GM21576 (cell line): ENCODE results near the gene PTPRM.

Source experiments
- ATAC-seq: cut with Tn5 transposase; IDR thresholded peaks from one replicate; pipeline ENCODE4 v1.9.1; 2021; ENCODE audit warnings: mild to moderate bottlenecking, moderate library complexity; ENCODE audit not compliant: unreplicated experiment

Gene PTPRM

DNA sequence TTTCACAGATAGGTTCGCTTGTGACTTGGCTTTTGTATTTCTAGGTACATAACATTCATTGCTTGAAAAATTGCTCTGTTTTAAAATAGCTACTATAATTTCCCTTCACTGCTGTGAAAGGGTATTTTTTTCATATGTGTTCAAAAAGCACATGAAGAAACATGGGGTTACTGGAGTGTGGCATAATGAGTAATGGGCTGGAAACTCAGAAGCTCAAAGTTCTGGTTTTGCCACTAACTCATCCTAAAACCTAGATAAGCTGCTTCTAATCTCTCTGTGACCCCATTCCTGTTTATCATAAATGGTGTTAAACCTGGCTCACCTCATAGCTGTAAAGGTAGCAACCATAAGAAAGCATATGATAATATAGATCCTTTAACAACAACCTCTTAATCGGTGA is 319.3 kb downstream of the PTPRM start:
- no peak for ATAC-seq

DNA sequence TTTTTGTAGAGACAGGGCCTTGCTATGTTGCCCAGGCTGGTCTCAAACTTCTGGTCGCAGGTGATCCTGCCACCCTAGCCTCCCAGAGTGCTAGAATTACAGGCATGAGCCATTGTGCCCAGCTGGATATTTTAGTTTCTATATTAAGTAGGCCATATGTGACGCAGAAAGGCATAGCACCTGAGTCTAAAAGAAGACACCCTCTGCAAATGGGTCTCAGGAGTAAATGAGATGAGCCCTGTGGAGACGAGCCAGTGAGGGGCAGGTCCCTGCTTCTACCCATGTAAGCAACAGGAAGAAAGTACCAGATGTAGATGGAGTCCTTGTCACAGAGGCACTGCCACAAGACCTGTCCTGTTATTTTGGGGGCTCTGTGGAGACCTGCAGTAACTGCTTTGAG is 322.4 kb downstream of the PTPRM start:
- no peak for ATAC-seq

DNA sequence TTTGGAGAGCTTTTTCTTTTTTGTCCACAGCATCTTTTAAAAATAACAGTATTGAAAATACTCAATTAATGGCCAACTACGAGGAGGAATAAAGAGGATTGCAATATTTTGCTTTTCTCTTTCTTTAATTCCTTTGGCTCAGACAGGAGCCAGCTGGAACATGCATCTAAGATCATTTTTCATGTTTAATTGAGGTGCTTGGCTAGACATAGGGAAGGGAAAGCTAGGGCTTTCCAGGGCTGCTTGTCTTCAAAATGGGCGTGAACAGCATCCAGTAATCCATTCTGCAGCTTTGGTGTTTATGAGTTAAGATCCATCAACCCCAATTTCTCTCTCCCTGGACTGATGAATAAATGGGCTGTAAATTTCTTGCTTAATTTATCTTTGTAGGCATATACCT is 323.0 kb downstream of the PTPRM start:
- ATAC-seq, result no peak

DNA sequence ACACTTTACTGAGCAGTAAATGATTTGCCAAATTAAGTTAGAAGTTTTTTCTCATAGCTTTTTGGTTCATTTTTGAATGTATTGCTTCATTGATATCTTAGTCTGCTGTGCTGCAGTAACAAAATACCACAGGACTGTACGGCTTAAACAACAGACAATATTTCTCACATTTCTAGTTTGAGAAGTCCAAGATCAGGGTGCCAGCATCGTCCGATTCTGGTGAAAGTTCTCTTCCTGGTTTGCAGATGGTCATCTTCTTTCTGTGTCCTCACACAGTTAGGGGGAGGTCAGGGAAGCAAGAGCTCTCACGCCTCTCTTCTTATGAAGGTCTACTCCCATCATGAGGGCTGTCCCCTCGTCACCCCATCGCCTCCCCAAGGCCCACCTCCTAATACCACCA is 325.4 kb downstream of the PTPRM start:
- no peak for ATAC-seq

DNA sequence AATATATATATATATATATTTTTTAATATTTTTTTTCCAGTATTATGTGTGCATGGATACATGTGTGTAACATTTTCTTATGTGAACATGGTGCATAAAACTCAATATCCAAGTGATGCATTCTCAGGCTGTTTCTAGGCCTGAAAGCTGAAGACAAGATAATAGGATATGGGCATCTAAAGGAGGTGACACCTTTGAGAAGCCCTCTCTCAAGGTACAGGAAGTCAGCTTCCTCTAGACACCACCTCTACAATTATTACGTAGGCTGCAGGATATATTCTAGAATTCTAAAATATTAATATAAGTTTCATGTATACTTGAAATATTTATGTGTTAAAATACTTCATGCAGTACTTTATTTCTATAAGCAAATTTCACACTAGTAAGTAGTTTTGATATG is 327.5 kb downstream of the PTPRM start:
- ATAC-seq, result no peak

DNA sequence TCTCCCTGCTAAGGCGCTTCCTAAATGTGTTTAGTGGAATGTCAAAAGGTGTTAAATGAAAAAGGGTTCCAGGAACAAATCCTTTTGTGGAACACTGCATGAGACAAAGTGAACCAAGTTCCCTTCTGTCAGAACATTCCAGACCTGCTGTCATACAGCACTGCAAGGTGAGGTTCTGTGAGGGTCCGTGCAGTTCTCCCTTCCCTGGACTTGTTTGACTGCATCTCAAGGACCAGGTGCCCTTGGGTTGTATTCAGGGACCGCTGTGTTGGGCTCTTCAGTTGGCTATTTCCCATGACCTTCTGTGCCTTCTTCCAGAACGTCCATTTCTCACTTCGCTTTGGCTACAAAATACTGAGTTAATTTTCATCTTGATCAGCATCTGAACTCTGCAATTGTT is 328.2 kb downstream of the PTPRM start:
- no peak for ATAC-seq

DNA sequence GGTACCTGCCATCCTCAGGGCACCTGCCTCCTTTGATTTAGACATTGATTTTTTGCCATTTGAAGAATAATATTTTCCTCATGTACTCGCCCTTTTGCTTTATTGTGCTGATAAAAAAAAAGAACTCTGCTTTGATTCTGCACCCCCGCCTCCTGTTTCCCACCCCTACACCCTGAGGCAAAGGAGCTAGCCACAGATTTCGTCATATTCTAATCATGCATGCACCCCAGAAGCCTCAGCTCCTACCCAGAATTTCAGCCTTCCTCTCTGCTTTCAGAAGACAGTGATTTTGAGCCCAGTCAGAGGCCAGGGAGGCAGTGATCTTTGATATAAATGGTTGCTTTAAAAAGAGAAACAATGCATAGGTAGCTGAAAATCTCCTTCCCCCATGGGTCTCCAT is 329.0 kb downstream of the PTPRM start:
- no peak for ATAC-seq

DNA sequence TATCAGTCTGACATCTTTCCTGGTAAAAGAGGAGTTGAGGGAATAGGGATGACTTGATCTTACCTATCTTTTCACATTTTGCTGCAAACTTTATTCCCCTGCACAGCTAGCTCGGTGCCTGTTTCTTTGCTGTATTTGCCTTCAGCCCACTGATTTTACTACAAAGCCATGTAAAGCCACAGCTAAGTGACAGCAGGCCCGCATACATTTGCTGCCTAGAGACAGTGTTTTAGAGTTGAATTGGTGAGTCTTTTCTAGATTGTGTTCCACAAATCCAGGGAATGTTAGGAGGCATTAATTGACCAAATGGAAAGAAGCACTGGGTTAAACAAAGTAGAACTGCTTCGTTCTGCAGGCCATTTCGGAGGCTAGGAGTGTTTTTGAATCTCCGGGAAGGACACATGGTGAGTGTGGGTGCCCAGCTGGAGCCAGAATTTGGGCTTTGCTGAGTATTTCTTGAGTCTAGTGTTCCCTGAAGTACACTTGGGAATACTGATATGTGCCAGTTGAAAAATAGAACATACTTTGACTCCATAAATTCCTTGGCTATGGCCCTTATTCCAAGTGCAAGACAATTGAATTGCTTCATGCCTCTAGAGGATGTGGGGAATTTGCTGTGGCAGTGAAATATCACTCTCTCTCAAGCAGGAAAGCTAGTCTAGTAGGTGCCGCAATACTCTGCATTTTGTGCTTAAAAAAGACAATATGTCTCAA is 329.8 kb downstream of the PTPRM start:
- no peak for ATAC-seq

DNA sequence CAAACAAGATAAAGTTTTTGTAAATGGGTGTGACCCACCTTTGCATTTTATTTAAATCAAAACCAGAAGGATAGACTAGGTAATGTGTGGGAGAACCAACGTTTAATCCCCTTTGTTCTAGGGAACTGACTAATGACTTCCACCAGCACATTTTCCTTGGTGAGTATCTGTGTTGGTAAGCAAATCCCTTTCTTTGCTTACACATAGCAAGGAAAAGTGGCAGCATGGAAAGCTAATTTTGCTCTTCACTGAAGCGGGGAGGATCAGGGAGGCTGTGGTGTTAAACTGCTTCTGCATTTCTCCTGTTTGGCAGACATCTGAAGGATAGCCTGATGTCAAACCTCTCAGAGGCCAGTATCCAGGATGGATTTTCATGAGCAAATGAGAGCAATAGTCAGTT is 331.1 kb downstream of the PTPRM start:
- ATAC-seq, result no peak

DNA sequence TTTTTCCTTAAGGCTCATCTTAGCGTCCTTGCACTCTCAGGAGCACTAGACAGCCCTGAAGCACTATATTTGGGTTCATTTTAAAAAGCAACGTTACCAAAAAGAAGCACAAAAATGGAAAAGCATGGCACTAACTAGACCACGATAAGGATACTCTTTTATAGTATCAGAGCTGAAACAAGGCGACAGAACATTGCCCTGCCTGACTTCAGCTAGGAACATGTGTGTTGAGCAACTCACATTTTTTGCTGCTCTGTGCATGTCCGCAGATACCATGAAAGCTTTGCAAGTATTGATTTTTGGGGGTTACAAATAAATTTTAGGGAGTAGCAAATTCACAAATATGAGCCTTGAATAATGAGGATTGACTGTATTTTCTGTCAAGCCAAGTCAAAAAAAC is 332.0 kb downstream of the PTPRM start:
- ATAC-seq, result no peak

DNA sequence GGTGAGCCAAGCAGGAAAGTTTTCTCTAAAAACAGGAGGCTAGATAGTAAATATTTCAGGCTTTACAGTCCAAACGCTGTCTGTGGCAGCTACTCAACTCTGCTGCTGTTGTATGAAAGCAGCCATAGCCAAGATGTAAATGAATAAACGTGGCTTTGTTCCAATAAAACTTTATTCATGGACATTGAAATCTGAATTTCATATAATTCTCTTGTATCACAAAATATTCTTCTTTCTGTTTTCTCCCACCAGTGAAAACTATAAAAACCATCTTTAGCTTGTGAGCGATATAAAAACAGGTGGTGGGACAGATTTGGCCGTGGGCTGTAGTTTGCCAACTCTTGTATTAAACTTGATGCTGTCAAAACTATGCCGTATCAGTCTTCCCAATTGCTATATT is 333.0 kb downstream of the PTPRM start:
- ATAC-seq, result no peak

DNA sequence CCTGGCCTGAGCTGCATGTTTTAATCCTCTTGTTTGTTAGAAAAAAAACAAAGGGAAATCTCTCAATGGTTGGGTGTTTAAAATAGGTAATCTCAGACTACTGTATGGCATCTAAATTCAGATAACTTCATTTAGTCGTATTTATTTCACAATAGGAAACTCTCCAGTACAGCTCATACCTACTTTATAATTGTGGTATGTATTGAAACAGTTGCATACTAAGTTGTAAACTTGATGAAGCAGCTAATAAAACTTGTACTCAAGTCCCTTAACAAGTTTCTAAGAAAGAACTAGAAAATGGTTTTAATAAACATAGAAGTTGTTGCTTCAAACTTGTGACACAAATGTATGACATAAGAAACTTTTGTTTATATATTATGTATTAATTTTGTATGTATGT is 334.5 kb downstream of the PTPRM start:
- no peak for ATAC-seq

DNA sequence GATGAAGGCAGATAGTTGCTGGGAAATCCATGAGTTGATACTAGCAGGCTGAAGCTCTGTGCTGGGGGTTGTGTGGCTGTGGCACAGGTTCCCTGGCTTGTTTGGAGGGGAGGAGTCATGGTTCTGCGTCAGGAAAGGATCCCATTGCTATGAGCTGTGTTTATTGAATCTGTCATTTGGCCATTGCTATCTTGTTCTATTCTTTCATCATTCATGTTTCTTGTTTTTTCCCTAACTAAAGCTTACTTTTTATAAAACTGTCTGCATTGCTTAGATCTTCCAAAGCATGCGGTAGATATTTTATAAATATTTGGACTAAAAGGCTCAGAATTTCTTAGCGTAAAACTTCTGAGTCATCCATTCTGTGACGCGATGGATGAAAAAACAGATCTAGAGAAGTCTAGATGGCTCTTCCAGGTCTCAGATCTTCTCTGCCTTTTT is 335.3 kb downstream of the PTPRM start:
- no peak for ATAC-seq

DNA sequence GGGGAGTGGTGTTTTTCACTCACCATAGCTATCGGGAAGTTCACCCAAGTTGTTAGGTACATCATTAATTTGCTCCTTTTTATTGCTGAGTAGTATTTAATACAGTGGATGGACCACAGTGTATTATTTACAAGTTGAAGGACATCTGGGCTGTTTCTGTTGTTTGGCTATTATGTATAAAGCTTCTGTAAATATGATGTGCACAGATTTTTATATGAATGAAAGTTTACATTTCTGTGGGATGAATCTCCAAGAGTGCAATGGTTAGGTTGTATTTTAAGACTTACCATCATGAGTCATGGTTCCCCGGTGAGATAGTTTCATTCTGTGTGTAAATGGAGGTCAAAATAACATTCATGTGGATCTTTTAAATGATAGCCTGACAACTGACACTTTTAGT is 337.4 kb downstream of the PTPRM start:
- no peak for ATAC-seq

DNA sequence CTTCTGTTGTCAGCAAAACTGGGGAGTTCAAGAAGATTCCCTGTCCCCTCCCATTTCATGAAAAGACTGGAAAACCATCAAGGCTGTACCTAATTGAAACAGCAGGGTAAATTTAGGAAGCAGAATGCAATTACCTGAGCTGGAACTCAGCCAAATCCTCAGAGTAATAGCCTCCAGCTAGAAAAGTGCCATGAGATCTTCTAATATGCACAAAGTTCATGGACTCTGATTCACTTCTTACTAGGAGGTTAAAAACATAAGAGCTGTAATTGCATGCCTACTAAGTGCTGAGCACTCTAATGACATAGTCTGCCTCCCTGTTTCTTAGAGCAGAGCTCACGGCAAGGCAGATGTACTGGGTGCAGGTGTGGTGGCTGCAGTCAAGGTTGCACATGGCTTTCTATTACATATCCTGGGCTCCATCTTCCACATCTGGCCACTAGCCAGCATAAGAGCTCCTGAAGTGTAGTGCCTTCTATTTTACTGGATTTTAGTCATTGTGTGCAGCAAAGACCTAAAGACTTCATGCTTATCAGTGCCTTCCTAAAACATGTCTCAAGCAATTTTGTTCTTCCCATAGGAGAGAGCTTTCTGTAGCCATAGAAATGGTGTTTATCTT is 341.7 kb downstream of the PTPRM start:
- no peak for ATAC-seq

DNA sequence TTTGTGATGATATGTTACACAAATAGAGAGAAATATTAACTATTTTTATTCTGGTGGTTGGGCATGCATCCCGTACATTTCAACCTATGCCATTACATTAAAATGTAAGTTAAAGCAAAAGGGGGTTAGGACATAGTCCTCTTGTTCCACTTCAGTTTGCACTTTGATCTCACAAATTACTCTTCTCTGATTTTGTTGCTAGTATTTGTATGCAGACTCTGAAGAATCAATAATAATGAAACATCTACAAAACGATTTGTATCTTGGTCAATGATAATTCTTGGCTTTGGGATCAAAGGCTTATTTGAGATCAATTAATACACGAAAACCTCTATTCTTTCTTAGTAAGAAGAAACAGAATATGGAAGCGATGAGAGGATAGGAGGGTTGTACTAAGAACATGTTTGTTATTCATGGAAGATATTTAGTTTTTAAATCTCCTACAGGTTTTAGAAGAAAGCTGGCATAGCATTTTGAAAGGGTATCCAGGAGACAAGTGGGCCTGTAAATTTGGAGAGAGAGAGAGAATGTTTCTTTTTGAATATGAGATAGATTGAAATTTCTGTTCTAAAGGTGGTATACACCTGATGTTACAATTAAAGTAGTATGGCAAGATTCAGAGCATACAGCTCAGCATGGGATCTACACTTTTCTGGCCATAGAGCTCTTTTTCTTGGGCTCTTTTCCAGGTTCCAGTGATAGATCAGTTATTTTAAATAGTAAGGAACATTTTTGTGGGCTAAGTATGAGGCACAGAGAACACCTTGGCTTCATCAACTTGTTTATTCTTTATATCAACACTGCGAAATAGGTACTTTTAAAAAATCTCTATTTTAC is 347.9 kb downstream of the PTPRM start:
- no peak for ATAC-seq

DNA sequence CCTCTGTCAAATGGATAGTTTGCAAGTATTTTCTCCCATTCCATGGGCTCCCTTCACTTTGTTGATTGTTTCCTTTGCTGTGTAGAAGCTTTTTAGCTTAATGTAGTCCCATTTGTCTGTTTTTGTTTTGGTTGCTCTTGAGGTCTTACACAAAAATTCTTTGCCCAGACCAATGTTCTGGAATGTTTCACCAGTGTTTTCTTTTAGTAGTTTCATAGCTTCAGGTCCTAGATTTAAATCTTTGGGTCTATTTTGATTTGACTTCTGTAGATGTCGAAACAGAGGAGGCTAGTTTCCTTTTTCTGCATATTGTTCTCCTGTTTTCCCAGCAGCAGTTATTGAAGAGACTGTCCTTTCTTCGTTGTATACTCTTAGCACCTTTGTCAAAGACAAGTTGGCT is 351.6 kb downstream of the PTPRM start:
- ATAC-seq, result no peak

DNA sequence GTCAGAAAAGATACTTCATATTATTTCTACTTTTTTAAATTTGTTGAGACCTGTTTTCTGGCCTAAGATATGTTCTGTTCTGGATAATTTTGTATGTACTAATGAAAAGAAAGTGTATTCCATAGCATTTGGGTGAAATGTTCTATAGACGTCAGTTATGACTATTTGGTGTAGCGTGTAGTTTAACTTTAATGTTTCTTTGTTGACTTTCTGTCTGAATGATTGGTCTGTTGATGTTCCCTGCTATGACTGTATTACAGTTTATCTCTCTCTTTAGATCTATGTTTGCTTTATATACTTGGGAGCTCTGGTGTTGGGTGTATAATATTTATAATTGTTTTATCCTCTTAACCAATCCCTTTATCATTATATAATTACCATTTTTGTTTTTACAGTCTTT is 352.4 kb downstream of the PTPRM start:
- ATAC-seq, result no peak

DNA sequence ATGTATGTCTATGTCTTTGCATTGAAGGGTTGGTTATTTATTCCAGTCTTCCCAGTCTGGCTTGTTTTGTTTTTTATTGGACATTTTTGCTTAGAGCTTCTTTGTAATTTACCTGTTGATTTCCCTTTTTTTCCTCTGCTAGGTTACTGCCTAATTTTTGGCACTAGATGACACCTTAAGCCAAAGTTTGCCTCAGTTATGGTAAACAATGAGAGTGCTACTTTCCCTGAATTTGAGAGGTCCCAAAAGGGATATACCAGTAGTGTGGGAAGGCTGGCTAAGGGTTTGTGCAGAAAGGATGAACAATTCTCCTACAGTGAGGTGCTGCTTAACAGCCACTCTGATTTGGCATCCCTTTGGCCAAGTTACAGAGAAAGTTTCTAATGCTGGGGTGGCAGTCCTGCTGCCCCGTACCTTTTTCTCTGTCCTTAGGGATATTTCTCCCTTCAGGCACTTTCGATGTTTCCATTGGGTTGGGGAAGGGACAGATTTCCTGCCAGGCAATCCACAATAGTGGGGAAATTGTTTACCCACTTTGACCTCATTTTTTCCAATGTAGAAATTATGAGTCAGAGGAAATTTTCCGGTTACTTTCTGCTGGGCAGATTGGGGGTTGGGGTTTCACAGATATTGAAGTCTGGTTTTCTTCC is 354.9 kb downstream of the PTPRM start:
- no peak for ATAC-seq

DNA sequence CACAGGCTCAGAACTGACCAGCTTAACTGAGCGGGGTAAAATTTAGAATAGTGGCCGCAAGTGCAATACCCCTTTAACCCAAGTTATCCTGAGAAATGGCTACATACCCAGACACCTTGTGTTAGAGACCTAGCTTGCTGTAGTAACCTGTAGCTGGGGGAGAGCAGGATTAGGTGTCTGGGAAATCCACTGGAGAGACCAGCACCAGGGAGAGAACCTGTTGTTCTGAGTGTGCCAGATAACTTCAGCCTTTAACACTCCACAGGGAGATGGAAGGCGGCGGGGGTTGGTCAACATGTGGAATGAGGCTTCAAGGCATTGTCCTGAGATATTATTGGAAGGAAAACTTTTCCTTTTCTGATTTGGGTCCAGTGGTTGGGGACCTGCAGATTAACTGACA is 356.0 kb downstream of the PTPRM start:
- ATAC-seq, result no peak

DNA sequence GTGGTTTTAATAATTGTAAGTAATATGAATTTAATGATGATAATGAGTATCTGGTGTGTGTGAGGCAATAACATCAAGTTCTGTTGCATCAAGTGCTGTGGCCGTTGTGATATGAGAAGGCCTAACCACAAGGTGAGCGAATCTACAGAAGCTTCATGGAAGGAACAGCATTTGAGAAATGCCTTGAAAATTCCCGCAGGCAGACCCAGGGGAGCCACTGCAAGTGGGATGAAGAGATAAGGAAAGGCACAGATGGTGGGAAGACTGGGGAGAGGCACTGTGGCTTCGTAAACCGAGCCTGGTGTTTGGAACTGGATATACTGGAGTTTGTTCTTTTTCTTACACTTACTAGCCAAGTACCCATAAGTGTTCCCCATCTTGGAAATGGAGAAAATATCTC is 357.5 kb downstream of the PTPRM start:
- no peak for ATAC-seq

DNA sequence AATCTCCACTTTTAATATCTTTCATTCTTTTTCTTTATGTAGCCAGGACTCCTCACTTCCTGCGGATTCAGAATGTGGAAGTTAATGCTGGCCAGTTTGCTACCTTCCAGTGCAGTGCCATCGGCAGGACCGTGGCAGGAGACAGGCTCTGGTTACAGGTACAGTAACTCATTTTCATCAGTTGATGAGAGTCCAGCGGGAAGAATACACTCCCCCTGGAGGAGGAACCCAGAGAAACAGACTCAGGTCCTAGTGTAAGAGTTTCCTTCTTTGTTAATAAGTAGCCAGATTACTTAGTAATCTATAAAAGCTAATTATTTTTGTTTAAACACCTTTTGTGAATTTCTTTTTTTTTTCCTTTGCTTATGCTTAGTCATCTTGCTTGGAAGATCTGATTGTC is 359.4 kb downstream of the PTPRM start:
- no peak for ATAC-seq
